Naive thymus-derived CD8-positive, alpha-beta T cell (primary cell): ENCODE results near the gene SULT1E1. TPM values are rescaled to one million over a fixed set of nuclear protein-coding genes. Genes with fewer than 3 reads are reported as not detected.
A peak's percentile ranks its signal among the peaks of the same experiment; 100 is the strongest.

Experiments
- ATAC-seq, 2 donors: fragments of 150-1000 bp; cut with Tn5 transposase in 1 of 2; sonication (Bioruptor Pico), chemical (Tn5 transposase) in 1 of 2; 1 replicate in 1 of 2; 2 replicates in 1 of 2; pipeline ENCODE4 v1.10.0; 2021; ENCODE audit warnings: mild to moderate bottlenecking in 2 of 2, moderate library complexity in 2 of 2
- POLR2A ChIA-PET: fragments of 350-600 bp; sonication (Branson Sonifier 250); formaldehyde crosslinking; loops from one replicate; lab custom pipeline; 2021; ENCODE audit warnings: antibody characterized with exemption; lab: Charles Lee
- DNase-seq, 10 donors: peaks; one replicate each; pipeline versions ENCODE4 v3.0.0 to v3.0.0-alpha.2; 2020 to 2022
- H3K27ac Mint-ChIP-seq, 10 donors: one replicate each; pipeline ENCODE4 v1.8.0; 2020 to 2022; ENCODE audit warnings: mild to moderate bottlenecking in 10 of 10, mixed read lengths in 10 of 10, moderate library complexity in 4 of 10, inconsistent platforms in 1 of 10
- H3K27me3 Mint-ChIP-seq, 5 donors: one replicate each; pipeline ENCODE4 v1.8.0; 2021 to 2022; ENCODE audit warnings: mixed read lengths in 5 of 5
- H3K36me3 Mint-ChIP-seq, 3 donors: one replicate each; pipeline ENCODE4 v1.8.0; 2020 to 2022; ENCODE audit warnings: mixed read lengths in 3 of 3, mild to moderate bottlenecking in 2 of 3, inconsistent platforms in 1 of 3
- H3K4me1 Mint-ChIP-seq, 4 donors: one replicate each; pipeline ENCODE4 v1.8.0; 2021 to 2022; ENCODE audit warnings: mixed read lengths in 4 of 4
- H3K4me3 Mint-ChIP-seq, 10 donors: one replicate each; pipeline ENCODE4 v1.8.0; 2020 to 2022; ENCODE audit warnings: mild to moderate bottlenecking in 10 of 10, mixed read lengths in 10 of 10, moderate library complexity in 6 of 10, inconsistent platforms in 1 of 10
- H3K9me3 Mint-ChIP-seq, 9 donors: one replicate each; pipeline ENCODE4 v1.8.0; 2020 to 2022; ENCODE audit warnings: mixed read lengths in 9 of 9, mild to moderate bottlenecking in 3 of 9, inconsistent platforms in 1 of 9, moderate library complexity in 1 of 9
- polyA plus RNA-seq, 3 donors: library from polyadenylated mRNA; unstranded; fragments of 300-500 nt; fragmentation: Illumina TruSeq; gene quantifications; one replicate each; pipeline ENCODE4 v1.2.3, GENCODE V29; 2021
- total RNA-seq, 8 experiments: library from RNA in 2 of 8; stranded (reverse) in 2 of 8; gene quantifications; one replicate each; pipeline ENCODE4 v1.2.3 and lab custom pipeline; 2021 to 2026

The SULT1E1 gene, protein sequence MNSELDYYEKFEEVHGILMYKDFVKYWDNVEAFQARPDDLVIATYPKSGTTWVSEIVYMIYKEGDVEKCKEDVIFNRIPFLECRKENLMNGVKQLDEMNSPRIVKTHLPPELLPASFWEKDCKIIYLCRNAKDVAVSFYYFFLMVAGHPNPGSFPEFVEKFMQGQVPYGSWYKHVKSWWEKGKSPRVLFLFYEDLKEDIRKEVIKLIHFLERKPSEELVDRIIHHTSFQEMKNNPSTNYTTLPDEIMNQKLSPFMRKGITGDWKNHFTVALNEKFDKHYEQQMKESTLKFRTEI
- total RNA-seq, result not detected
- not detected for polyA plus RNA-seq
- 0 reads per million in 6 experiments for total RNA-seq (lab: John Stamatoyannopoulos, UW)

DNA sequence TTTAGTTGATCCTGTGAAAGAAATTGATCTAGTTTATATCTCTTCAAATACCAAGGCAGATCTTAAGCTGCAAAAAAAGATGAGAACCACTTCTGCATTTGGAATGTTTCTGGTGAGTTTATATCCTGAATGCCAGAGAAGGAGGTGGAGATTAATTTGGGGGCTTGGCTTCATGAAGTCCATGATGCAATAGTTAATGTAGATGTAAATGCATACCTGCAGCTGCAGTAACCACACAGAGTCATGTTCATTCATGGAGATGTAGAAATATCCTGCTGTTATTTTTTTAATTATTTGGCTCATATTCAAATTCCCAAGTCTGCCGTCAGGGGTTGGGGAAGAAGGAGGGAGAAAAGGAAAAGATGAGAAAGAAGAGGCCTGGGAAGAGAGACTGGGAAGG, at the start of gene SULT1E1:
TSS of gene SULT1E1 (minus strand) at position 94 of the 400 bp plus-strand sequence. CDS start 2,501 bp downstream, outside the sequence.
- Mint-ChIP-seq H3K9me3 (no peaks in the 10 kb centered on the region), H3K36me3 (peaks cover 0 to 4% (median 0%) of the 10 kb centered on the region in 3 donors), H3K27me3 (no peaks in the 10 kb centered on the region), H3K4me1 (no peaks in the 10 kb centered on the region), H3K27ac (no peak within 1 kb of the TSS), H3K4me3 (no peak within 1 kb of the TSS)
- no peak for ATAC-seq
- POLR2A ChIA-PET, result no interaction called here
- DNase-seq, result no peak

DNA sequence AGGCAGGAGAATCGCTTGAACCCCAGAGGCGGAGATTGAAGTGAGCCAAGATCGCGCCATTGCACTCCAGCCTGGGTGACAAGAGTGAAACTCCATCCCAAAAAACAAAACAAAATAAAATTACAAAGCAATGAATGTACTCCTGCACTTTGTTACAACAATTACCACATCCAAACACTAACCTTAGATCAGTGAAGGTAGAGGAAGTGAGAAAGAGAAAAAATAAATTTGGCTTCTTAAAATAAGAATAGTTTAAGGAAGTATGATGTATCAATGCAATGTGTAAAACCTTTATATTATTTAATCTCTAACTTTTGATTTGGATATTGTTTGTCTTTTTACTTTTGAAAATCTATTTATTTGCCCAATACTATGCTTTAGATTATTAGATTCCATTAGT, 49.2 kb upstream of the SULT1E1 start:
- Mint-ChIP-seq H3K27me3 (peaks cover 0 to 9% (median 2%) of the 10 kb centered on the region in 5 donors), H3K9me3 (peaks cover 0 to 1% (median 0%) of the 10 kb centered on the region in 9 donors), H3K27ac (peak overlapping the region in 1 of 10 donors; percentile 32), H3K36me3 (no peaks in the 10 kb centered on the region), H3K4me3 (no peak overlapping the region), H3K4me1 (no peaks in the 10 kb centered on the region)
- POLR2A ChIA-PET, result no interaction called here
- ATAC-seq, result no peak
- DNase-seq, result no peak

DNA sequence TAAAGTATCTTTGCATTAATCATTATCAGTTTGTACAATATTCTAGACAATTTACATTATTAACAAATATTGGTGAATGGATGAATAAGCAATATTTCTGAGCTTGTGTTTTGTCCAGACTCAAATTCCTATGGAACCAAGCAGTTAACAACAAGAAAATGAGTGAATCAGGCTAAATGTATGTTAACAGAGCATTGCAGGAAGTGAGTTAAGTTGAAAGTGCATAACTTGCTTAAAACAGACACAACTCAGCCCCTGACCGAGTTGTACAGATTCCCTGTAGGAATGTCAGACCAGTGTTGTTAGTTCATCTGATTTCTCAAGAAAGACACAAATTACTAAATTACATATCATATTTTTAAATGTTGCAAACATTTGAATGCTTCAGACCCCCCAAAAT, 47.2 kb upstream of the SULT1E1 start:
- peaks cover 0 to 1% (median 0%) of the 10 kb centered on the region in 9 donors for H3K9me3 Mint-ChIP-seq
- H3K36me3 Mint-ChIP-seq, result no peaks in the 10 kb centered on the region
- ATAC-seq (no peak), DNase-seq (no peak)
- H3K27ac Mint-ChIP-seq, result no peak overlapping the region
- POLR2A ChIA-PET, result no interaction called here
- H3K4me3 Mint-ChIP-seq, result no peak overlapping the region
- H3K4me1 Mint-ChIP-seq, result no peaks in the 10 kb centered on the region
- H3K27me3 Mint-ChIP-seq, result peaks cover 3 to 20% (median 7%) of the 10 kb centered on the region in 5 donors

DNA sequence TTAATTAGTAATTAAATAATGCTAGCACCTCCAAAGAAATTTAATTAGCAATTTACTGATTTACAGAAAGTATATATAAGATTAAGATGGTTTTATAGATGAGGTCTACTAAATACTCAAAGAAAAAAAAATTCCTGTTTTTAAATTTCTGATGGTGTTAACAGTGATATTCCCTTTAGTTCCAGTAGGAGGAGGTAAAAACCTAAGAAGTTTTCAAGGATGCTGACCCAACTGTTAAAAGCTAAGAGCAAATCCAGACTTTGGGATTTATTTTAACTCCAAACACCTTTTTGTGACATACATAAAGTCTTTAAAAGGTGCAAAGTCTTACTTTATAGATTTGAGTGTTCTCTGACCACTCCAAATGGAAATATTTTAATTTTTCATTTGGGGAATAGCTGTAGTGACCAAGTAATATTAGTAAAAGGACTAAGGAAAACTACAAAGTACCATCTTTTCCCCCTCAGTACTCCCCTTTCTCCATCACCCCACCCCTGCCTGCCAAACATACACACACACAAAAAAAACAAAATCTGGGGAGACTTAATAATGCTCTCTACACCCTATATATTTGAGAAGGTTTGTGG, 36.7 kb upstream of the SULT1E1 start:
- Mint-ChIP-seq H3K36me3 (no peaks in the 10 kb centered on the region), H3K27me3 (peaks cover 2 to 35% (median 9%) of the 10 kb centered on the region in 5 donors), H3K4me3 (no peak overlapping the region), H3K27ac (no peak overlapping the region), H3K9me3 (no peaks in the 10 kb centered on the region), H3K4me1 (no peaks in the 10 kb centered on the region)
- no peak for DNase-seq
- POLR2A ChIA-PET, result no interaction called here
- no peak for ATAC-seq

DNA sequence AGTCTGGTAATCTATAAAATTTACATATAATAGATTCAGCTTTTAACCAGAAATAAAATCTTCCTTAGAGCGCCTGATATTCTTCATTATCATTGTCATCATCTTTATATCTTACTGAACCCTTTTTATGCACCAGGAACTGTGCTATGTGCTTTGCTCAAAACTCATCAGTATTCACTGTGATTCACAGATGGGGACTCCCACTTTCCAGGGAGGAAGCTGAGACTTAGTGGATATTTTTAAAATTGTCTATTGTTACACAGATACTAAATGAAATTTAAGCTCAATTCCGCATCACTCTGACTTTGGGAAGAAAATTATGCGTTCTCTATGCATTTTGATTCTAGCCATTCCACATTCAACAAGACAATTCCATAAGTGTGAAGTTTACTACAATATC, 34.8 kb upstream of the SULT1E1 start:
- no peak overlapping the region for H3K27ac Mint-ChIP-seq

DNA sequence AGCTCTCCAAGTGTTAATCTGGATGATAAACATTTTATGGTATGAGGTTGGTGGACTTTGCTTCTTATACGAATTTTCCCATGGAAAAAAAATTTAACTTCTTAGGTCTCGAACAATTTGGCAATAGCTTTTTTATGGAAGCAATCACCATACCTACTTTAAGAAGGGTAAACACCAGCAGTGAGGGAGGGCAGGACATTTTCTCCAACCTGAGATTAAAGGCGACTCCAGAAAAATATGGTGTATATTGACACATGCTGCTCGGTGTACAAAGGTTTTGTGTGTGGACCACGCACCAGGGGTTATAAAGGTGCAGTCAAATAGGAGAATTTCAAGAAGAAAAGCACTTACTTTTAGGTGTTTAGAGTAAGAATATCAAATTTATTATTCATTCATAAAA, 34.2 kb upstream of the SULT1E1 start:
- Mint-ChIP-seq H3K36me3 (no peaks in the 10 kb centered on the region), H3K4me1 (no peaks in the 10 kb centered on the region), H3K27ac (no peak overlapping the region), H3K9me3 (no peaks in the 10 kb centered on the region), H3K27me3 (peaks cover 4 to 33% (median 11%) of the 10 kb centered on the region in 5 donors), H3K4me3 (no peak overlapping the region)
- ATAC-seq, result no peak
- POLR2A ChIA-PET, result no interaction called here
- DNase-seq, result no peak

More for the DNA sequence above, 34.8 kb upstream of the SULT1E1 start:
- no peak for DNase-seq
- Mint-ChIP-seq H3K4me1 (no peaks in the 10 kb centered on the region), H3K9me3 (no peaks in the 10 kb centered on the region), H3K36me3 (no peaks in the 10 kb centered on the region), H3K4me3 (no peak overlapping the region), H3K27me3 (peaks cover 4 to 35% (median 11%) of the 10 kb centered on the region in 5 donors)
- POLR2A ChIA-PET, result no interaction called here
- no peak for ATAC-seq

DNA sequence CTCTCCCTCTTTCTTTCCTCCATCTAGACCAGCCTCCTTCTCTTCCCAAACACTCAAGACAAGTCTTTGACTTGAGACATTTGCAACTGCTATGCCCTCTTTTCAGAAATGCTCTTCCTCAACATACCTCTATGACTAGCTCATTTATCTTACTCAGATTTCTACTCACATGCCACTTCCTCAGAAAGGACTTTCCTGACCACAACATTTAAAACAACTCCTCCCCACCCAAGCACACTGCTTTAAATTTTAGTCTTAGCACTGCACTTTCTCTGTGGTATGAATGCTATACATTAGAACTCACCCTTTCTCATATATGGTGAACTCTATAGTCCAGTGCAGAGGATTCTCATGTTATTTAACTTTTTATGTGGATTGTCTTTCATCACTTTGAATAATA, 28.4 kb upstream of the SULT1E1 start:
- H3K36me3 Mint-ChIP-seq, result peaks cover 0 to 3% (median 0%) of the 10 kb centered on the region in 3 donors
- peaks cover 0 to 3% (median 0%) of the 10 kb centered on the region in 9 donors for H3K9me3 Mint-ChIP-seq
- no peak for ATAC-seq
- H3K27ac Mint-ChIP-seq, result no peak overlapping the region
- peaks cover 0 to 8% (median 4%) of the 10 kb centered on the region in 5 donors for H3K27me3 Mint-ChIP-seq
- POLR2A ChIA-PET, result no interaction called here
- DNase-seq, result no peak
- peaks cover 0 to 6% (median 3%) of the 10 kb centered on the region in 4 donors for H3K4me1 Mint-ChIP-seq
- H3K4me3 Mint-ChIP-seq, result no peak overlapping the region

DNA sequence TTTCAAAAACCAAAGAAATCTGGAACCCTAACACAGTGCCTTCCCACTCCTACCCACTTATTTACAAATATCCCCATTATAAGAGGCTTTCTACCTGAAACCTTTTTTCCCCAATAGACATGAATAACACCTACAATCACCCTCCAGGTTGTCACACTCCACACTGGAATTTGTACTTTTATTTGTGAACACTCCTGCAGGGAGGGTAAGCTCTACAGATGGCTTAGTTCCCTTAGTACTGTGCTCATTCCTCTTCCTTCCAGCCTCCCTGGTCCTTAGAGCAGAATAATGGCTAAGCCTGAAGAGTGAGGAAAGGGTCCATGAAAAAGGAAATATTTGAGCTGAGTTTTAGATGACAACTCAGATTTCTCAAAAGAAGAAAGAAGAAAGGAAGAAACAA, 22.2 kb upstream of the SULT1E1 start:
- no peak overlapping the region for H3K27ac Mint-ChIP-seq
- no peaks in the 10 kb centered on the region for H3K4me1 Mint-ChIP-seq
- H3K9me3 Mint-ChIP-seq, result peaks cover 0 to 3% (median 0%) of the 10 kb centered on the region in 9 donors
- H3K27me3 Mint-ChIP-seq, result peaks cover 0 to 3% (median 0%) of the 10 kb centered on the region in 5 donors
- DNase-seq, result no peak
- peaks cover 0 to 5% (median 0%) of the 10 kb centered on the region in 3 donors for H3K36me3 Mint-ChIP-seq
- POLR2A ChIA-PET, result no interaction called here
- ATAC-seq, result no peak
- H3K4me3 Mint-ChIP-seq, result no peak overlapping the region

DNA sequence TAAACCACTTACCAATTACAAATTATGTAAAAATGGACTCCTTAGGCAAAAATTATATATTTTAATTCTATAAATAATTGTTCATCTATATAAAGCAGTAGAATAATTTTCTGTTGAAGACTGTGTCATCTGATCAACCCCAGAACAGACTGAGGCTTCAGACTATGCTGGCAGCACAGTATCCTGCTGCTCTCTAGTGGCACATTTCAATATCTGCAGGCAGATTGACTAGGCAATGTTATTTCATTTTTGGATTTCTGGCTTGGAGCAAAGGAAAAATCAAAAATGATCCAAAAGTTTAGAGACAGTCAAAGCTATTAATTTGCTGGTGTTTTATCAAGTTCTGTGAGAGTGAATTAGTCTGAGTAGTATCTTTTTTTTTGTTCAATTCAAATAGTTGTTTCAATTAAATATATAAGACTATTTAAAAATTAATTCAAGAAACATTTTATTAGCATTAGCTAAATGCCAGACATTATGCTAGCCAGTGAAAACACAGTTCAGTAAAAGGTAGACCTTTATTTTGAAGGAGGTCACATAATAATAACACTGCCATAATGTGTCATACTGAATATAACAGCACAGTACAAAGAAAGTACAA, 21.3 kb upstream of the SULT1E1 start:
- peaks cover 0 to 3% (median 0%) of the 10 kb centered on the region in 9 donors for H3K9me3 Mint-ChIP-seq
- peaks cover 0 to 5% (median 0%) of the 10 kb centered on the region in 3 donors for H3K36me3 Mint-ChIP-seq
- ATAC-seq (peak; percentile 78 to 80), DNase-seq (peak in 8 of 10 donors; percentile 3 to 61 (median 33))
- H3K27me3 Mint-ChIP-seq, result peaks cover 0 to 3% (median 0%) of the 10 kb centered on the region in 5 donors
- H3K4me3 Mint-ChIP-seq, result no peak overlapping the region
- no peak overlapping the region for H3K27ac Mint-ChIP-seq
- POLR2A ChIA-PET, result no interaction called here
- no peaks in the 10 kb centered on the region for H3K4me1 Mint-ChIP-seq

DNA sequence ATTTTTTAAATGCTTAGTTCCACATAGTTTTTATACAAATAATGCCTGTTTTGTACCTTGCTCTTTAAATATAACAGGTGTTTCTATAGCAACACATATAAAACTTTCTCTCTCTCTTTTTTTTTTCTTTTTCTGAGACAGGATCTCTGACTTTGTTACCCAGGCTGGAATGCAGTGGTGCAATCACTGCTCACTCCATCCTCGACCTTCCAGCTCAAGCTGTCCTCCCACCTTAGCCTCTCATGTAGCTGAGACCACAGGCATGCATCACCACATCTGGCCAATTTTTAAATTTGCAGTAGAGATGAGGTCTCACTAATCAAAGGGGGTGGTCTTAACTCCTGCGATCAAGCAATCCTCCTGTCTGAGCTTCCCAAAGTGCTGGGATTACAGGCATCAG, 18.3 kb upstream of the SULT1E1 start:
- peaks cover 0 to 3% (median 0%) of the 10 kb centered on the region in 5 donors for H3K27me3 Mint-ChIP-seq
- DNase-seq (no peak), ATAC-seq (no peak)
- H3K36me3 Mint-ChIP-seq, result peaks cover 0 to 2% (median 0%) of the 10 kb centered on the region in 3 donors
- no peak overlapping the region for H3K4me3 Mint-ChIP-seq
- POLR2A ChIA-PET, result interaction anchor here (1.0 kb wide), 1 partner anchor 188 kb away, joined by 3 read pairs; no protein-coding TSS in a partner anchor
- H3K9me3 Mint-ChIP-seq, result no peaks in the 10 kb centered on the region
- no peaks in the 10 kb centered on the region for H3K4me1 Mint-ChIP-seq
- H3K27ac Mint-ChIP-seq, result peak overlapping the region in 2 of 10 donors; percentile 2 to 18

DNA sequence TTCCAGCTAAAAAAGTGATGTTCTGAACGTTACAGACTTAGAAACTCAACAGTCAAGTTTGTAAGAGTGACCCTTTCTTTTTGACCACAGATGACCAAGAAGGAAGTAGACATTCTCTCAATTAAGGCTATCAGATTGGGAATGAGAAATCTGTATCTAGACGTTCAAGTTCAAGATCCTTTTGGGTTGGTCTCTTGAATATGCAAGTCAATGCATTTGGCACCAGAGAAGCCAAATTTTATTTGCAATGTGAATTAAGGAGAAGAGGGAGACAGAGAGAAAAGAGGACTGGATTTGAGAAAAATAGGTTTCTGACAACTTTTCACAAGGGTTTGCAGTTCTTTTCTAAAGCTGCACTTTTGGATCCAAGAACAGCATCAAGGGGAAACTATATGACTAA, 17.5 kb upstream of the SULT1E1 start:
- H3K9me3 Mint-ChIP-seq, result no peaks in the 10 kb centered on the region
- H3K27ac Mint-ChIP-seq, result no peak overlapping the region
- no peaks in the 10 kb centered on the region for H3K4me1 Mint-ChIP-seq
- H3K27me3 Mint-ChIP-seq, result peaks cover 0 to 3% (median 0%) of the 10 kb centered on the region in 5 donors
- POLR2A ChIA-PET, result no interaction called here
- DNase-seq (no peak), ATAC-seq (no peak)
- H3K36me3 Mint-ChIP-seq, result peaks cover 0 to 3% (median 2%) of the 10 kb centered on the region in 3 donors
- no peak overlapping the region for H3K4me3 Mint-ChIP-seq

DNA sequence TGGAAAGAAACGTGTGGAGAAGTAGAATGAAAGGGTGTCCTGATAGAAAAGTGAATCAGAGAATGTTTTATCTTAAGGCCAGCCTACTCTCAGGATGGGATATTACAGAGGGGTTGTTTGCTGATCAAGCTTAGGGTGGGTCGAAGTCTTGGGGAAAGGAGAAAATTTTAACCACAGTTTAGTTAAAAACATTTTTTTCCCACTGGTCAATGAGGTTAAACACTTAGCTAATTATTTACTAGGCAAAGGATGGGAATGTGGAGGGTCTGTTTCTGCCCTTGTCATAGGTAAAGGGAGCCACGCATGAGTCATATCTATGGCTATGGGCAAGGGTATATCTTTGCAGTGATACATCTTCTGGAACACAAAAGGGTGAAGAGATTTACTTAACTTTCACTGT, 16.1 kb upstream of the SULT1E1 start:
- ATAC-seq (no peak), DNase-seq (no peak)
- POLR2A ChIA-PET, result no interaction called here
- peaks cover 0 to 7% (median 3%) of the 10 kb centered on the region in 3 donors for H3K36me3 Mint-ChIP-seq
- H3K4me3 Mint-ChIP-seq, result no peak overlapping the region
- peaks cover 0 to 6% (median 0%) of the 10 kb centered on the region in 9 donors for H3K9me3 Mint-ChIP-seq
- H3K27ac Mint-ChIP-seq, result no peak overlapping the region
- H3K4me1 Mint-ChIP-seq, result no peaks in the 10 kb centered on the region
- peaks cover 0 to 2% (median 0%) of the 10 kb centered on the region in 5 donors for H3K27me3 Mint-ChIP-seq

DNA sequence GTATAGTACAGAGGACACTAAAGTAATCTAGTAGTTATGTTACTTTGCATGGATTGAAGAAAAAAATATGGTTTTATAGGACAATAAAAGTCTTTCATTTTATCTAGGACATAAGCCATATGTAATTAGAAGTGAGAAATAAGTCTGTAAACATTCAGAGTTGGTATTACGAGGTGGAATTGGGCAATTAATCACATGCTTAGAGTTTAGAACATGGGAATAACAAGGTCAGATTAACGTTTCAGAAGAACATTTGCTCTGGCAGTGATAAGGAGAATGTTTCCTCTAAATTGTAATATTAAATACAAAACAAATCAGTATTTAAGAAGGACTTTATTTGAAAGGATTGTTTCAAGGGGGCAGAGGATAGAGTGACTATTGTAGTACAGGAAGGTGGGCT, 15.6 kb upstream of the SULT1E1 start:
- ATAC-seq (no peak), DNase-seq (no peak)
- Mint-ChIP-seq H3K27ac (no peak overlapping the region), H3K4me3 (no peak overlapping the region), H3K9me3 (peaks cover 0 to 6% (median 0%) of the 10 kb centered on the region in 9 donors), H3K36me3 (peaks cover 0 to 9% (median 3%) of the 10 kb centered on the region in 3 donors), H3K27me3 (peaks cover 0 to 2% (median 0%) of the 10 kb centered on the region in 5 donors), H3K4me1 (no peaks in the 10 kb centered on the region)
- POLR2A ChIA-PET, result no interaction called here
